ENCODE measurements around the gene FAM20B. TPM values are rescaled to one million over a fixed set of nuclear protein-coding genes. Genes with fewer than 3 reads are reported as not detected.
"Not testable (repeated sequence)": the region's sequence is repeated elsewhere in the genome, so short reads cannot be mapped to it uniquely, and the experiment has no call there.

FAM20B gene
- total RNA-seq, 4 donors from 2014 or later, result 19.7 to 43.7 (median 32.6) TPM

GRCh38 chr1:178997428-178997827 lies 28.3 kb upstream of the FAM20B start:
- TF ChIP-seq, protein P1, sequence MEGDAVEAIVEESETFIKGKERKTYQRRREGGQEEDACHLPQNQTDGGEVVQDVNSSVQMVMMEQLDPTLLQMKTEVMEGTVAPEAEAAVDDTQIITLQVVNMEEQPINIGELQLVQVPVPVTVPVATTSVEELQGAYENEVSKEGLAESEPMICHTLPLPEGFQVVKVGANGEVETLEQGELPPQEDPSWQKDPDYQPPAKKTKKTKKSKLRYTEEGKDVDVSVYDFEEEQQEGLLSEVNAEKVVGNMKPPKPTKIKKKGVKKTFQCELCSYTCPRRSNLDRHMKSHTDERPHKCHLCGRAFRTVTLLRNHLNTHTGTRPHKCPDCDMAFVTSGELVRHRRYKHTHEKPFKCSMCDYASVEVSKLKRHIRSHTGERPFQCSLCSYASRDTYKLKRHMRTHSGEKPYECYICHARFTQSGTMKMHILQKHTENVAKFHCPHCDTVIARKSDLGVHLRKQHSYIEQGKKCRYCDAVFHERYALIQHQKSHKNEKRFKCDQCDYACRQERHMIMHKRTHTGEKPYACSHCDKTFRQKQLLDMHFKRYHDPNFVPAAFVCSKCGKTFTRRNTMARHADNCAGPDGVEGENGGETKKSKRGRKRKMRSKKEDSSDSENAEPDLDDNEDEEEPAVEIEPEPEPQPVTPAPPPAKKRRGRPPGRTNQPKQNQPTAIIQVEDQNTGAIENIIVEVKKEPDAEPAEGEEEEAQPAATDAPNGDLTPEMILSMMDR (IDR thresholded peaks at IDR 0.05 in 4 of 5, conservative IDR thresholded peaks at IDR 0.05 in 1 of 5), result no peak
- no peak for TF ChIP-seq POLR2A (IDR thresholded peaks at IDR 0.05)
- no peaks in the 10 kb centered on the region for H3K36me3 ChIP-seq
- no peaks in the 10 kb centered on the region for H3K4me1 ChIP-seq
- no peaks in the 10 kb centered on the region for H3K27me3 ChIP-seq
- DNase-seq (no peak), ATAC-seq (no peak)
- H3K27ac ChIP-seq, result no peak overlapping the region
- in situ Hi-C loops (cut with MboI; ENCODE audit: low sequenced_read_pairs in 4 of 4) (loop anchor here in 2 of 4 donors (5.0 to 10.0 kb wide), 2 partner anchors 185 to 223 kb away; no protein-coding TSS in a partner anchor), intact Hi-C loops (cut with DNase I; ENCODE audit: low total_unique reads) (no loop called here)
- H3K9me3 ChIP-seq, result no peaks in the 10 kb centered on the region
- H3K4me3 ChIP-seq, result no peak overlapping the region

DNA sequence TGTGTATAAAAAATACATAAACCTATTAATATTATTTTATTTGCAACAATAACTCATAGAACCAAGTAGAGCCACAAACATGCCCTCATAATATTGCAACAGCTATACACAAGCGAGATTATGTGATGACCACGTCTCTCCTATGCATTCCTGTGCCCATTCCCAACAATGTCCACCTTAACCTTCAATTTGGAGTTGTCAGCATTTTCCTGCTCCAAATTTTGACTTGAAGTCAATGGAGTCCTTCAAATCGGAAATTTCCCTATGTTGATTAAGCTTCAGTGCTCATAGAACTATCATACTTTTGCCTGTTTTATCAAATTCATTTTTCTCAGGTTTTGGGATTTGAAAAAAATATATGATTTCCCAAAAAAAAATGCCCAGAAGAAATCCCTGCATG lies 27.4 kb upstream of the FAM20B start:
- Histone ChIP-seq H3K9me3 (no peaks in the 10 kb centered on the region), H3K36me3 (no peaks in the 10 kb centered on the region), H3K27ac (no peak overlapping the region), H3K4me1 (no peaks in the 10 kb centered on the region), H3K27me3 (no peaks in the 10 kb centered on the region), H3K4me3 (no peak overlapping the region)
- DNase-seq, result no peak
- no peak for ATAC-seq
- intact Hi-C loops (cut with DNase I; ENCODE audit: low total_unique reads) (no loop called here), in situ Hi-C loops (cut with MboI; ENCODE audit: low sequenced_read_pairs in 4 of 4) (loop anchor here in 2 of 4 donors (5.0 to 10.0 kb wide), 2 partner anchors 186 to 223 kb away; no protein-coding TSS in a partner anchor)
- no peak for TF ChIP-seq POLR2A (IDR thresholded peaks at IDR 0.05)
- TF ChIP-seq, protein P1 (IDR thresholded peaks at IDR 0.05 in 4 of 5, conservative IDR thresholded peaks at IDR 0.05 in 1 of 5), result no peak

DNA sequence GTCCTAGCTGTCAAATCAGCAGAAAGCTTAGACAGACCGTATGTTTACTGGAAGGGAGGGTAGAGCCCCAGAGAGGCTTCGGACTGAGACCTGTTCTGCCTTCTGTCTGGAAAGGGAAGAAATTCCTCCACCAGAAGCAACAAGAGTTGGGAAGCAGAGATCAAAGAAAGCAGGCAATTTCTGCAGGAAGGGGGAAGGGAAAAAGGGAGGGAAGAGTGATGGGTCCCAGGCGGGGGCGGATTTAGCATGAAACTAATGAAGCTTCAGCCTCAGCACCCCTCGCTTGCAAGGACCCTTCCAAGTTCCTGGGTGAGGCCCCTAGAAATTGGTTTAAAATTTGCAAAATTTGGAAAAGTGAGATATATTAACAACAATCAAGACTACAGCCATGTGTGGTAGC lies 26.6 kb upstream of the FAM20B start:
- intact Hi-C loops (cut with DNase I; ENCODE audit: low total_unique reads) (no loop called here), in situ Hi-C loops (cut with MboI; ENCODE audit: low sequenced_read_pairs in 4 of 4) (loop anchor here in 2 of 4 donors (5.0 to 10.0 kb wide), 2 partner anchors 187 to 224 kb away; no protein-coding TSS in a partner anchor)
- Histone ChIP-seq H3K27ac (no peak overlapping the region), H3K9me3 (no peaks in the 10 kb centered on the region), H3K4me3 (no peak overlapping the region), H3K4me1 (no peaks in the 10 kb centered on the region), H3K27me3 (no peaks in the 10 kb centered on the region), H3K36me3 (no peaks in the 10 kb centered on the region)
- DNase-seq (no peak), ATAC-seq (no peak)
- TF ChIP-seq, protein P1 (IDR thresholded peaks at IDR 0.05 in 4 of 5, conservative IDR thresholded peaks at IDR 0.05 in 1 of 5), result no peak
- no peak for TF ChIP-seq POLR2A (IDR thresholded peaks at IDR 0.05)

- Histone ChIP-seq H3K4me1 (no peaks in the 10 kb centered on the region), H3K4me3 (no peak overlapping the region), H3K36me3 (no peaks in the 10 kb centered on the region), H3K9me3 (no peaks in the 10 kb centered on the region), H3K27me3 (no peaks in the 10 kb centered on the region), H3K27ac (no peak overlapping the region)
- TF ChIP-seq, protein P1 (IDR thresholded peaks at IDR 0.05 in 4 of 5, conservative IDR thresholded peaks at IDR 0.05 in 1 of 5), result no peak
- no peak for TF ChIP-seq POLR2A (IDR thresholded peaks at IDR 0.05)
- intact Hi-C loops (cut with DNase I; ENCODE audit: low total_unique reads) (no loop called here), in situ Hi-C loops (cut with MboI; ENCODE audit: low sequenced_read_pairs in 4 of 4) (loop anchor here (5.0 to 25.0 kb wide), 6 partner anchors 189 to 664 kb away; no protein-coding TSS in a partner anchor)
- ATAC-seq (no peak), DNase-seq (no peak)
Observed at GRCh38 chr1:179001451-179001850, 24.2 kb upstream of the FAM20B start.

- not testable (repeated sequence) for H3K9me3 ChIP-seq, H3K27me3 ChIP-seq, H3K36me3 ChIP-seq, DNase-seq, ATAC-seq, H3K4me1 ChIP-seq, H3K27ac ChIP-seq
- intact Hi-C loops (cut with DNase I; ENCODE audit: low total_unique reads), result loop anchor here (1.0 to 2.0 kb wide), 3 partner anchors 189 to 469 kb away; no protein-coding TSS in a partner anchor
- H3K4me3 ChIP-seq, result peak overlapping the region in 1 of 4 donors; percentile 42
- in situ Hi-C loops (cut with MboI; ENCODE audit: low sequenced_read_pairs in 4 of 4), result loop anchor here (5.0 to 25.0 kb wide), 6 partner anchors 190 to 665 kb away; no protein-coding TSS in a partner anchor
Observed at GRCh38 chr1:179002064-179002463, 23.6 kb upstream of the FAM20B start.

Data from gastrocnemius medialis (tissue), 4 donors.